ENCODE data around the gene LPP.

DNA sequence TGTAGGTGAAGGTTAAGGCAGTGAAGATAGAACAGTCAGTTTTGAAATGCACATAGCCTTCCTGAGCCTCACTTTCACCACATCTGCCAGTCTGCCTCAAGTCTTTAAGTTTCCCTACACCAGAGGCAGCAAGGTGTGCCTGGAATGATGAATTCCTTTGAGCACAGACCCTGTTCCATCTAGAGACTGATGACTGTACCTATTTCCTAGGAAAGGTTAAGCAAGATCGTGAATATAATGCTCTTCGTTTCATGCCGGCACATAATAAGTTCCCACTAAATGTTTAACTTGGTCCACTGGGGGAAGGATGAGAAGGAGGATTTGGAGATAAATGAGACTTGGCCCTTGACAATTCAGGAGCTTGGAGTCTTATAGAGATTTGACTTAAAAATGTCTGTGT lies 141.9 kb downstream of the LPP start:
- TF ChIP-seq, protein P1, sequence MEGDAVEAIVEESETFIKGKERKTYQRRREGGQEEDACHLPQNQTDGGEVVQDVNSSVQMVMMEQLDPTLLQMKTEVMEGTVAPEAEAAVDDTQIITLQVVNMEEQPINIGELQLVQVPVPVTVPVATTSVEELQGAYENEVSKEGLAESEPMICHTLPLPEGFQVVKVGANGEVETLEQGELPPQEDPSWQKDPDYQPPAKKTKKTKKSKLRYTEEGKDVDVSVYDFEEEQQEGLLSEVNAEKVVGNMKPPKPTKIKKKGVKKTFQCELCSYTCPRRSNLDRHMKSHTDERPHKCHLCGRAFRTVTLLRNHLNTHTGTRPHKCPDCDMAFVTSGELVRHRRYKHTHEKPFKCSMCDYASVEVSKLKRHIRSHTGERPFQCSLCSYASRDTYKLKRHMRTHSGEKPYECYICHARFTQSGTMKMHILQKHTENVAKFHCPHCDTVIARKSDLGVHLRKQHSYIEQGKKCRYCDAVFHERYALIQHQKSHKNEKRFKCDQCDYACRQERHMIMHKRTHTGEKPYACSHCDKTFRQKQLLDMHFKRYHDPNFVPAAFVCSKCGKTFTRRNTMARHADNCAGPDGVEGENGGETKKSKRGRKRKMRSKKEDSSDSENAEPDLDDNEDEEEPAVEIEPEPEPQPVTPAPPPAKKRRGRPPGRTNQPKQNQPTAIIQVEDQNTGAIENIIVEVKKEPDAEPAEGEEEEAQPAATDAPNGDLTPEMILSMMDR (IDR thresholded peaks at IDR 0.05 in 2 of 3, conservative IDR thresholded peaks at IDR 0.05 in 1 of 3; ENCODE audit: borderline replicate concordance in 1 of 3, insufficient read depth in 1 of 3, low read depth in 2 of 3, low read length in 2 of 3), result no peak
- no peak for TF ChIP-seq POLR2A (IDR thresholded peaks at IDR 0.05; ENCODE audit: borderline replicate concordance, extremely low read depth, insufficient read depth, insufficient read length)
- no peak for TF ChIP-seq RAD21 (IDR thresholded peaks at IDR 0.05; ENCODE audit: low read depth)
- TF ChIP-seq, protein P2, sequence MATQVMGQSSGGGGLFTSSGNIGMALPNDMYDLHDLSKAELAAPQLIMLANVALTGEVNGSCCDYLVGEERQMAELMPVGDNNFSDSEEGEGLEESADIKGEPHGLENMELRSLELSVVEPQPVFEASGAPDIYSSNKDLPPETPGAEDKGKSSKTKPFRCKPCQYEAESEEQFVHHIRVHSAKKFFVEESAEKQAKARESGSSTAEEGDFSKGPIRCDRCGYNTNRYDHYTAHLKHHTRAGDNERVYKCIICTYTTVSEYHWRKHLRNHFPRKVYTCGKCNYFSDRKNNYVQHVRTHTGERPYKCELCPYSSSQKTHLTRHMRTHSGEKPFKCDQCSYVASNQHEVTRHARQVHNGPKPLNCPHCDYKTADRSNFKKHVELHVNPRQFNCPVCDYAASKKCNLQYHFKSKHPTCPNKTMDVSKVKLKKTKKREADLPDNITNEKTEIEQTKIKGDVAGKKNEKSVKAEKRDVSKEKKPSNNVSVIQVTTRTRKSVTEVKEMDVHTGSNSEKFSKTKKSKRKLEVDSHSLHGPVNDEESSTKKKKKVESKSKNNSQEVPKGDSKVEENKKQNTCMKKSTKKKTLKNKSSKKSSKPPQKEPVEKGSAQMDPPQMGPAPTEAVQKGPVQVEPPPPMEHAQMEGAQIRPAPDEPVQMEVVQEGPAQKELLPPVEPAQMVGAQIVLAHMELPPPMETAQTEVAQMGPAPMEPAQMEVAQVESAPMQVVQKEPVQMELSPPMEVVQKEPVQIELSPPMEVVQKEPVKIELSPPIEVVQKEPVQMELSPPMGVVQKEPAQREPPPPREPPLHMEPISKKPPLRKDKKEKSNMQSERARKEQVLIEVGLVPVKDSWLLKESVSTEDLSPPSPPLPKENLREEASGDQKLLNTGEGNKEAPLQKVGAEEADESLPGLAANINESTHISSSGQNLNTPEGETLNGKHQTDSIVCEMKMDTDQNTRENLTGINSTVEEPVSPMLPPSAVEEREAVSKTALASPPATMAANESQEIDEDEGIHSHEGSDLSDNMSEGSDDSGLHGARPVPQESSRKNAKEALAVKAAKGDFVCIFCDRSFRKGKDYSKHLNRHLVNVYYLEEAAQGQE (IDR thresholded peaks at IDR 0.05; ENCODE audit: low read depth), result no peak
- no peak for TF ChIP-seq YY1 (IDR thresholded peaks at IDR 0.05; ENCODE audit: extremely low read depth, insufficient replicate concordance, low read depth, low read length)
- TF ChIP-seq POLR2AphosphoS5 (IDR thresholded peaks at IDR 0.05; ENCODE audit: low read depth, low read length), result no peak
- TF ChIP-seq EZH2 (IDR thresholded peaks at IDR 0.05), result no peak
